Gastrocnemius medialis (tissue), 4 donors: ENCODE results near the gene MEF2B. TPM values are rescaled to one million over a fixed set of nuclear protein-coding genes. Genes with fewer than 3 reads are reported as not detected.

Source experiments
- ATAC-seq, 2 donors: fragments of 150-250 bp; one replicate each; pipeline ENCODE4 v1.9.1; 2016
- DNase-seq, 2 donors: peaks; one replicate each; pipeline ENCODE4 v3.0.0-alpha.2; 2019
- H3K27ac ChIP-seq, 4 donors: fragments of 200-600 bp; sonication (generic); 1 replicate in 1 of 4; 2 replicates in 3 of 4; pipeline ENCODE4 v1.5.1; 2016 to 2018; ENCODE audit warnings: mild to moderate bottlenecking in 2 of 4, moderate library complexity in 1 of 4
- H3K27me3 ChIP-seq, 3 donors: fragments of 200-600 bp; sonication (generic) in 2 of 3; 1 replicate in 1 of 3; 2 replicates in 2 of 3; pipeline versions ENCODE4 v1.5.1 to v1.6.0; 2016 to 2019; ENCODE audit warnings: mild to moderate bottlenecking in 1 of 3, moderate library complexity in 1 of 3
- H3K36me3 ChIP-seq, 2 donors: fragments of 200-600 bp; sonication (generic) in 1 of 2; one replicate each; pipeline ENCODE4 v1.5.1; 2017 to 2018
- H3K4me1 ChIP-seq, 2 donors: fragments of 200-600 bp; sonication (generic) in 1 of 2; one replicate each; pipeline ENCODE4 v1.5.1; 2016 to 2017; ENCODE audit warnings: mild to moderate bottlenecking in 2 of 2
- H3K4me3 ChIP-seq, 4 donors: fragments of 200-600 bp; sonication (generic) in 3 of 4; 1 replicate in 1 of 4; 2 replicates in 3 of 4; pipeline ENCODE4 v1.5.1; 2016 to 2019; ENCODE audit warnings: mild to moderate bottlenecking in 2 of 4
- H3K9me3 ChIP-seq, 3 donors: fragments of 200-600 bp; sonication (generic) in 2 of 3; 1 replicate in 1 of 3; 2 replicates in 2 of 3; pipeline ENCODE4 v1.5.1; 2016 to 2019
- POLR2A ChIP-seq, 2 donors: fragments of 450-650 bp; IDR thresholded peaks; one replicate each; pipeline ENCODE4 v1.6.1; 2017; ENCODE audit warnings: antibody characterized with exemption in 2 of 2, mild to moderate bottlenecking in 2 of 2, moderate library complexity in 2 of 2
- in situ Hi-C, 4 donors: fragments of 200-750 bp; cut with MboI; loops; one replicate each; pipeline versions ENCODE4 v1.15.0 to v1.8.0; 2017; ENCODE audit warnings: low sequenced_read_pairs in 4 of 4
- intact Hi-C: fragments of 100-400 bp; cut with DNase I; formaldehyde crosslinking; loops from one replicate; pipeline ENCODE4 v1.15.1; 2023; ENCODE audit warnings: low total_unique reads
- total RNA-seq, 4 donors: library from RNA; depleted of rRNA; stranded (reverse); fragments of >200 nt; gene quantifications; one replicate each; pipeline versions ENCODE4 v1.1.0 to v1.2.3, GENCODE V29; 2016
- TF ChIP-seq, protein P1 (sequence below), 5 experiments: fragments of 450-650 bp in 3 of 5; fragments of 200-600 bp in 2 of 5; sonication (generic) in 2 of 5; IDR thresholded peaks in 4 of 5; conservative IDR thresholded peaks in 1 of 5; 1 replicate in 4 of 5; 2 replicates in 1 of 5; pipeline ENCODE4 v1.5.1; 2016 to 2019; ENCODE audit warnings: antibody characterized with exemption in 5 of 5, mild to moderate bottlenecking in 3 of 5, moderate library complexity in 3 of 5

The MEF2B gene
- total RNA-seq, 4 donors from 2014 or later: 0.68 to 1.6 TPM; not detected in 2

DNA sequence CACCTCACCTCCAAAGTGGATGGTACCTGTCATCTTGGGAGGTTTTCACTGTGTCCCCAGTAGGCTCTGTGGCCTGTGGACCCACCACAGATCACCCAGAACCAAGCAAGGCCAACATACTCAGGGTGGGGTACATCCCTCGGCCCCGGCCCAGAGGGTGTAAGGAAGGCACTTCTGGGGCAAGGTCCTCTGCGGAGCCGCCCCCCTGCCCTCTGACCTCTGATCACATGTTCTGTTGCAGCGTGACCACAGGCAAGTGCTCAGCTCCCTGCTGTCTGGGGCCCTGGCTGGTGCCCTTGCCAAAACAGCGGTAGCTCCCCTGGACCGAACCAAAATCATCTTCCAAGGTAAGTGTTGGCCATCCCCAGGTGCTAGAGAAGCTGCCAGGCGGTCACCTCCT lies 68.5 kb downstream of the MEF2B start:
- ATAC-seq (no peak), DNase-seq (no peak)
- no peaks in the 10 kb centered on the region for H3K4me1 ChIP-seq
- no peak overlapping the region for H3K4me3 ChIP-seq
- in situ Hi-C loops (no loop called here), intact Hi-C loops (no loop called here)
- TF ChIP-seq, protein P1, sequence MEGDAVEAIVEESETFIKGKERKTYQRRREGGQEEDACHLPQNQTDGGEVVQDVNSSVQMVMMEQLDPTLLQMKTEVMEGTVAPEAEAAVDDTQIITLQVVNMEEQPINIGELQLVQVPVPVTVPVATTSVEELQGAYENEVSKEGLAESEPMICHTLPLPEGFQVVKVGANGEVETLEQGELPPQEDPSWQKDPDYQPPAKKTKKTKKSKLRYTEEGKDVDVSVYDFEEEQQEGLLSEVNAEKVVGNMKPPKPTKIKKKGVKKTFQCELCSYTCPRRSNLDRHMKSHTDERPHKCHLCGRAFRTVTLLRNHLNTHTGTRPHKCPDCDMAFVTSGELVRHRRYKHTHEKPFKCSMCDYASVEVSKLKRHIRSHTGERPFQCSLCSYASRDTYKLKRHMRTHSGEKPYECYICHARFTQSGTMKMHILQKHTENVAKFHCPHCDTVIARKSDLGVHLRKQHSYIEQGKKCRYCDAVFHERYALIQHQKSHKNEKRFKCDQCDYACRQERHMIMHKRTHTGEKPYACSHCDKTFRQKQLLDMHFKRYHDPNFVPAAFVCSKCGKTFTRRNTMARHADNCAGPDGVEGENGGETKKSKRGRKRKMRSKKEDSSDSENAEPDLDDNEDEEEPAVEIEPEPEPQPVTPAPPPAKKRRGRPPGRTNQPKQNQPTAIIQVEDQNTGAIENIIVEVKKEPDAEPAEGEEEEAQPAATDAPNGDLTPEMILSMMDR (IDR thresholded peaks at IDR 0.05 in 4 of 5, conservative IDR thresholded peaks at IDR 0.05 in 1 of 5): no peak
- no peak for TF ChIP-seq POLR2A (IDR thresholded peaks at IDR 0.05)
- H3K36me3 ChIP-seq: peaks cover 0 to 23% of the 10 kb centered on the region in 2 donors
- no peak overlapping the region for H3K27ac ChIP-seq
- no peaks in the 10 kb centered on the region for H3K27me3 ChIP-seq
- H3K9me3 ChIP-seq: no peaks in the 10 kb centered on the region

DNA sequence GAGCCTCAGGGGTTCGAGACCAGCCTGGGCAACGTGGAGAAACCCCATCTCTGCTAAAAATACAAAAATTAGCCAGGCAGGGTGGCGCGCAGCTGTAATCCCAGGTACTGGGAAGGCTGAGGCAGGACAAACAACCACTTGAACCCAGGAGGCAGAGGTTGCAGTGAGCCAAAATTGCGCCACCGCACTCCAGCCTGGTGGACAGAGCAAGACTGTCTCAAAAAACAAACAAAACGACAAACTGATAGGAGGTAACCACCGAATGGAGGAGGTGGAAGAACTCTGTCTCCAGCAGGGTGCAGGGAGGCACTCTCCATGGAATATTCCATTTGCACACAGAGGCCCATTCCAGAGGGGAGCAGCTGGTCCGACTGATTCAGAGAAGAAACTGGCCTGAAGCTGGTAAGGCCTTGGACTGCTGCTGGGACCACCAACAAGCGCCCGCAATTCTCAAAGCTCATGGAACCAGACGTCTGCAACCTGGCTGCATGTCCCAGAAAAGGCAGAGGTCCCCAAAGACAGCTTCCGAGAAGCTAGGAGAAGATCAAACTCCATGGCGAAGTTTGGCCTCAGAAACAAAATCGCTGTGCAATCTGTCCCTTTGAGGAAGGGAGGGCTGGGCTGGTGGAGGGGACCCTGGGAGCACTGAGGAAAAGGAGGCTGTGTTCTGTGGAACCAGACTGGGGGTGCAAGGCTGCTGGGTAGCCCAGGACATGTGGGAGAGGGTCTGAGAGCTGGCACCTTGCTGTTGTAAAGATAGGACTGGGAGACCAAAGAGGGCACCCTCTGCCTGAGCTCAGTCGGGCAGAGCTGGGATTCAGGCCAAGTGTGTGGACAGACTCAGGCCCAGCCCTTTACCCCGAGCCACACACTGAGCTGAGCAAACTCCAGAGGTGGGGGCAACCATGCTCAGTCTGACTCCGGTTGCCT lies 71.1 kb downstream of the MEF2B start:
- Histone ChIP-seq H3K4me3 (no peak overlapping the region), H3K27me3 (no peaks in the 10 kb centered on the region), H3K4me1 (peaks cover 3% of the 10 kb centered on the region in 2 donors), H3K27ac (no peak overlapping the region), H3K9me3 (no peaks in the 10 kb centered on the region), H3K36me3 (peaks cover 0 to 15% of the 10 kb centered on the region in 2 donors)
- no peak for TF ChIP-seq POLR2A (IDR thresholded peaks at IDR 0.05)
- TF ChIP-seq, protein P1 (IDR thresholded peaks at IDR 0.05 in 4 of 5, conservative IDR thresholded peaks at IDR 0.05 in 1 of 5): no peak
- DNase-seq (no peak), ATAC-seq (peak in 1 of 2 donors; percentile 35)
- in situ Hi-C loops: no loop called here
- intact Hi-C loops: no loop called here

- Histone ChIP-seq H3K4me1 (peaks cover 3% of the 10 kb centered on the region in 2 donors), H3K36me3 (peaks cover 0 to 15% of the 10 kb centered on the region in 2 donors), H3K27ac (no peak overlapping the region), H3K9me3 (no peaks in the 10 kb centered on the region), H3K27me3 (no peaks in the 10 kb centered on the region), H3K4me3 (no peak overlapping the region)
- TF ChIP-seq, protein P1 (IDR thresholded peaks at IDR 0.05 in 4 of 5, conservative IDR thresholded peaks at IDR 0.05 in 1 of 5): no peak
- no peak for TF ChIP-seq POLR2A (IDR thresholded peaks at IDR 0.05)
- DNase-seq (no peak), ATAC-seq (no peak)
- intact Hi-C loops: no loop called here
- in situ Hi-C loops: no loop called here
Measured at GRCh38 chr19:19098084-19098702, 71.9 kb downstream of the MEF2B start.

DNA sequence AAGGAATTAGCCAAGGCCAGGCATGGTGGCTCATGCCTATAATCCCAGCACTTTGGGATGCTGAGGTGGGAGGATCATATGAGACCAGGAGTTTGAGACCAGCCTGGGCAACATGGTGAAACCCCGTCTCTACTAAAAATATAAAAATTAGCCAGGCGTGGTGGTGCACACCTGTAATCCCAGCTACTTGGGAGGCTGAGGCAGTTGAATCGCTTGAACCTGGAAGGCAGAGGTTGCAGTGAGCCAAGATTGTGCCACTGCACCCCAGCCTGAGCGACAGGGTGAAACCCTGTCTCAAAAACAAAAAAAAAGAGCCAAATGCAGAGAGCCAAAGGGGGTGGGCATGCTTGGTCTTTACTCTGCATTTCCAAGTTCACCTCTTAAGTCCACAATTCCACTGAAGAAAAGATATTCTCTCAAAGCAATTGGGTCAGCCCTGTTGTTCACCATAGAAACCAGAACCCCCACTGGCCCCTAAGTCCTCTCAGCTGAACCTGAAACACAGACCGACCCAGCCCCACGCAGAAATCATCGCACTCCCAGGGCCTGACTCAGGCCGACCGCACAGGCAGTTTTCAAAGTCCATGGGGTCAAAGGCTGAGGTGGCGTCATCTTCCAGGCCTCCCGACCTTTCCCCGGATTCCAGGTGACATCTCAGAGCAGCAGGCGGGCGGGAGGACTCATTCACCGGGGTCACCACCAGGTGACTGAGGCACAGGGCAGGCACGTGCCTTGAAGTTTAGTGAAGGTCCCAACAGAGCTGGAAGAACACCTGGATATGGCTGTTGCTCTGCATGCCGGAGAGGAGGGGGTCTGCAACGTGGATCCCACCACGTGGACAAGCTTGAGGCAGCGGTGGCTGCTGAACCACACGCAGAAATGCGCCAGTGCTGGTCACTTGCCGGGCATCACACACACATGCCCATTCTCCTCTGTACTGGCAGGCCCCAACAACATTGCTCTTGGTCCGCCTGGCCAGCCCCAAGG lies 73.1 kb downstream of the MEF2B start:
- Histone ChIP-seq H3K27me3 (no peaks in the 10 kb centered on the region), H3K9me3 (no peaks in the 10 kb centered on the region), H3K4me1 (peaks cover 3% of the 10 kb centered on the region in 2 donors), H3K27ac (no peak overlapping the region), H3K36me3 (peaks cover 0 to 15% of the 10 kb centered on the region in 2 donors), H3K4me3 (no peak overlapping the region)
- in situ Hi-C loops: no loop called here
- ATAC-seq: no peak
- no peak for DNase-seq
- TF ChIP-seq POLR2A (IDR thresholded peaks at IDR 0.05): no peak
- TF ChIP-seq, protein P1 (IDR thresholded peaks at IDR 0.05 in 4 of 5, conservative IDR thresholded peaks at IDR 0.05 in 1 of 5): no peak
- intact Hi-C loops: no loop called here
